Measurements from ENCODE around the gene MERTK. TPM values are rescaled to one million over a fixed set of nuclear protein-coding genes. Genes with fewer than 3 reads are reported as not detected.
A peak's percentile ranks its signal among the peaks of the same experiment; 100 is the strongest.
"Not testable (repeated sequence)": the region's sequence is repeated elsewhere in the genome, so short reads cannot be mapped to it uniquely, and the experiment has no call there.

The MERTK gene
- total RNA-seq, 1 donor from 2014 or later, result 8.4 TPM

GRCh38 chr2:112008910-112009485 is 110.6 kb downstream of the MERTK start:
- DNase-seq (ENCODE audit: low spot score), result no peak

DNA sequence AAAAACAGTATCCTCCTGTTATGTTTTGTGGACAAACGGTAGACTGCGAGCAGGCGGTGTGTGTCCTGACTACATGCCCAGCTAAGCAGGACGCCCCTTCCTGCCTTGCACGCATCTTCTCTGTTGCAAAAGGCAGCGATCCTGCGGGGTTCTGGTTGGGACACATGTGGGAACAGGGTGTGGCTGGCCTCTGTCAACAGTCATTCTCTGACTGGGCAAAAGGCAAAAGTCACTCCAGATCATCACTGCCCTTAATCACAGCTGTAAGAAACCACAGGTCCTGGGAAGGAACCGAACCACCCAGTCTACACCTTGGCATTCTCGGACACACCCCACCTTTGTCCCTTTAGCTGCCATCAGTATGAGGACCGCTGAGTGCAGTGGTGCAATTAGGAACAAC is 112.3 kb downstream of the MERTK start:
- no peak for DNase-seq (ENCODE audit: low spot score)

- no peak for DNase-seq (ENCODE audit: low spot score)
Measured at GRCh38 chr2:112012556-112012955, 114.1 kb downstream of the MERTK start.

DNA sequence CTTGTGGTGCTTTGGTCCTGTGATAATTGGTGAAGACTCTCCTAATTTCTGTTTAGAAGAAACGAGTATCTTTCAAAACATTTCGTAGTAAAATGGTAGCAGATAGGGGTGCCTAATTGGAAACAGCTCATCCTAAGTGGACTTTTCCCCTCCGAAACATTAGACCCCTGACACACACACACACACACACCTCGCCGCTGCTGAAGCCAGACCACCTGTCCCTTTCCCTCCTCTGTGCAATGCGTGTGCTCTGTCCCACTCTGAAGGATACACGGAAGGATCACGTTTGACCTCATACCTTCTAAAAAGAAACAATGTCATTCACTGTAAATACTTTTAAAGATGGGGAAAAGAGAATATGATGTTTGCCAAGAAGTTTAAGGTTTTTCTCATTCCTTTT is 120.4 kb downstream of the MERTK start:
- no peak for DNase-seq (ENCODE audit: low spot score)

GRCh38 chr2:112019569-112019982 is 121.2 kb downstream of the MERTK start:
- DNase-seq (ENCODE audit: low spot score), result no peak

DNA sequence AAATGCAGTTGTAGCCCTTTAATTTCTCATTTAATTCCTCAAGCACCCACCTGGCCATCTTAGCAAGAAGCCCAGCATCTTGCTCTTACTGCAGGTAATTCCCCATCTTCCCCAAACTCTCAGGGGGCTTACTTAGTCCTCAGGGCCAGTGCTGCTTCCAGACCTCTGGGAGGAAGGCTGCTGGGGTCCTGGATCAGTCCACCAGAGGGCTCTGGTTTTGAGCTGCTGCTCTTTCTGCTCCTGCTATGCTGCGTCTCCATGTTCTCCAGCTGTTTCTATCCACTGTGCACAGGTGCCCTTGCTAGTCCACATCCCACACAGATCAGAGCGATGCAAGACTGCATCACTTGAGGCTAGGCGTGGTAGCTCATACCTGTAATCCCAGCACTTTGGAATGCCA is 122.2 kb downstream of the MERTK start:
- no peak for DNase-seq (ENCODE audit: low spot score)

DNA sequence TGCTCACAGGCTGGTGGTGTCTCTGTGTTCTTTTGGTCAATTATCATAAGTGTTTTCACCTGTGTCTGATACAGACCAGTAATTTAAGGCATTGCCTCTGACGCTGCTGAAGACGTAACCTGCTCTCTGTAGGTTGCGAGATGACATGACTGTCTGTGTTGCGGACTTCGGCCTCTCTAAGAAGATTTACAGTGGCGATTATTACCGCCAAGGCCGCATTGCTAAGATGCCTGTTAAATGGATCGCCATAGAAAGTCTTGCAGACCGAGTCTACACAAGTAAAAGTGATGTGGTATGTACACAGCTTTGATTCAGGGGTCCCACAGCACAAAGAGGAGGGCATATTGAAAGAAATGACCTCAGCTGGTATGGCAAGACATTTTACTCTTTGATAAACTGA is 122.9 kb downstream of the MERTK start:
- no peak for DNase-seq (ENCODE audit: low spot score)

DNA sequence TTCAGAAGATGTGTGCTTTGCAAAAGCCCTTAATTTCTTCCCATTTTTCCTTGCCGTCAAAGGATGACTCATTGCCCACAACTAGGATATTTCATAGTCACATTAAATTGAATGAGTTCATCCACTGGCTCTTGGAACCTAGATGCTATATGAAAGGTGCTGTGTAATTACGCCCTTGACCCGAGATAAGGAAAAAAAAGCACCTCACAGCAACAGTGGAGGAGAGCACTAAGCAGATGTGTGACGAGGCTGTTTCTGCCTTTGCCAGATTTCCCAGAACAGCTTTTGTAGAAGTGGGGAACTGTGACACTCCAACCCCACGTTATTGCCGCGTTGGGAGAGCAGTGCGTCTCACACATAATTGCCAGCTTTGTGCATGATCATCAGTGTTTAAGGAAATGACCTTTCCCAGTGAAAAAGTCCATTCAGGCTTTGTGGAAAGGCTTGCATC is 123.4 kb downstream of the MERTK start:
- DNase-seq (ENCODE audit: low spot score), result no peak

GRCh38 chr2:112023707-112024106 is 125.3 kb downstream of the MERTK start:
- no peak for DNase-seq (ENCODE audit: low spot score)

- peak; percentile 27 for DNase-seq (ENCODE audit: low spot score)
Measured at GRCh38 chr2:112024231-112024630, 125.8 kb downstream of the MERTK start.

DNA sequence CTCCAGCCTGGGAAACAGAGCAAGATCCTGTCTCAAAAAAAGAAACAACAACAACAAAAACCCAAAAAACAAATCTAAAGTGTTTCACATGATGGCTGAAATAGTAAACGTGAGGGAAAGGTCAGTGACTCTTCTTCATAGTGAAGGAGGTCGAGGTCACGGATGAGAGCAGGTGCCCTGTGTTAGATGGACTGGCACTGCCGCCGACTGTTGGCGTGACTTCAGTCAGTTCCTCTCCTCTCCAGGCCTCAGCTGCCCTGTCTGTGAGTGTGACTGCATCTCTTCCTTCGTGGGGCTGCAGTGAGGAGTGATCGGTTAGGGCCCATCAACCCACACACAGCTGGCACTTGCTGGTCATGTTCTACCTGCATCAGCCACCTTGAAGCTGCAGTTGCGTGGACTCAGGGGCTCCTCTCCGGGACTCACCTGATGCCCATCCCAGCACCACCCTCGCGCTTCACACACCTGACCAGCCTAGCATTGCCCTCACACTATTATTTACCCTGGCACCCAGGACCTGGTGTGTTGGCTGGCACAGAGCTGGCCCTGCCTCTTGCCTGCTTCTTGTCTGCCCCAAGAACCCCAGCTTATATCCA is 126.6 kb downstream of the MERTK start:
- no peak for DNase-seq (ENCODE audit: low spot score)

GRCh38 chr2:112026509-112026908 is 128.1 kb downstream of the MERTK start:
- peak; percentile 29 for DNase-seq (ENCODE audit: low spot score)

- DNase-seq (ENCODE audit: low spot score), result no peak
Measured at GRCh38 chr2:112027767-112028166, 129.4 kb downstream of the MERTK start.

DNA sequence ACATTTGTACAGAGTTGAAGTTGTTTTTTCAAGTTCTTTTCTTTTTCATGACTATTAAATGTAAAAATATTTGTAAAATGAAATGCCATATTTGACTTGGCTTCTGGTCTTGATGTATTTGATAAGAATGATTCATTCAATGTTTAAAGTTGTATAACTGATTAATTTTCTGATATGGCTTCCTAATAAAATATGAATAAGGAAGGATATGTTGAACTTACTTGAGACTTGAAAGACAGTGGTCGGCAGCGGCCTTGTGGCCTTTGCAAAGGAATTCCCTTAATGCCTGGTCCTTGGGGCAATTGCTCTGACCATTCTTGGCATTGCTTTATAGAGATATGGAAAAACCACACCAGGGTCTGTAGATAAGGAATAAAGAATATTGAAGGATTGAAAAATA is 130.8 kb downstream of the MERTK start:
- no peak for DNase-seq (ENCODE audit: low spot score)

GRCh38 chr2:112031473-112032223 is 133.2 kb downstream of the MERTK start:
- DNase-seq (ENCODE audit: low spot score), result peak; percentile 75

DNA sequence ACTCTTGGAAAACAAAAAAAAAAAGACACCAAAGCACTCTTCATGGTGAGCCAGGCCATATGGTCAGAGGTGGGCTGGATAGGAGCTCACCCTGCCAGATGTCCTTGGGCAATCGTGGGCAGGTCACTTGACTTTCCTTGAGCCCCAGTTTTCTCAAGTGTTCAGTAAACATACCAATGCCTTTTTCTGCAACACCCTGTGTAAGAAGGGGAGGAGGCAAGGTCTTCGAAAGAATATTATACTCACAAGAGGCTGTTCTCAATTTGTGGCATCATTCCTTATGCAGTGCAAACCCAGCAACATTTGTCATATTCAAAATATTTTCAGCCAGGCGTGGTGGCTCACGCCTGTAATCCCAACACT is 133.8 kb downstream of the MERTK start:
- DNase-seq (ENCODE audit: low spot score), result no peak

DNA sequence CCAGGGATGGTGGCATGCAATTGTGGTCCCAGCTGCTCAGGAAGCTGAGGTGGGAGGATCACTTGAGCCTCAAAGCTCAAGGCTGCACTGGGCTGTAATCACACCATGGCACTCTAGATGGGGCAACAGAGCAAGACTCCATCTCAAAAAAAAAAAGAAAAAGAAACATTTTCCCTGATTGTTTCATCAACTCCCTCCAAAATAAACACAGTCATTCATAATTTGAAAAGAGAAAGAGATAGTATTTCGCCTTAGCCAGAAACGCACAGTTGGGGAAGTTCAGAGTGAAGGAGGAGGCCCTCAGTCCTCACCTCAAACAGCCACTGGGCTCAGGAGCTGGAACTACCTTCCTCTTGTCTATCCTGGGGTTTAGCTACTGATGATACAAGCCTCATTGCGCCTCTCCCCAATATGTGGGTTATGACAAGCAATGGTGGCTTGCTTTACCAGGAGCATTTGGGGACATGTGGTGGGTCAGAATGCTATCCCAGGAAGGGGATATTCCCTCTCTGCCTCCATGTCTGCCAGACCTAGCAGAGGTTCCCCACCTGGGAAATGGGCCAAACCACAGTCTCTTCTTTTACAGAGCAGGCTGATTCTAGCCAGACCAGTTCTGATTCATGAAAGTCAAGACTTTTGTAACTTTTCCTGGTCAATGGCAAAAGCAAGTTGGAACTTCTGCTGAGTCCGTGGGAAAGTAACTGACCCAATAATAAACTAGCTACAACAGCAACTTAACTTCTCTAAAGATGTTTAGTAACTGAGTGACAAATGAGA is 134.5 kb downstream of the MERTK start:
- DNase-seq (ENCODE audit: low spot score), result peak; percentile 83

GRCh38 chr2:112033600-112033999 is 135.2 kb downstream of the MERTK start:
- DNase-seq (ENCODE audit: low spot score), result no peak

DNA sequence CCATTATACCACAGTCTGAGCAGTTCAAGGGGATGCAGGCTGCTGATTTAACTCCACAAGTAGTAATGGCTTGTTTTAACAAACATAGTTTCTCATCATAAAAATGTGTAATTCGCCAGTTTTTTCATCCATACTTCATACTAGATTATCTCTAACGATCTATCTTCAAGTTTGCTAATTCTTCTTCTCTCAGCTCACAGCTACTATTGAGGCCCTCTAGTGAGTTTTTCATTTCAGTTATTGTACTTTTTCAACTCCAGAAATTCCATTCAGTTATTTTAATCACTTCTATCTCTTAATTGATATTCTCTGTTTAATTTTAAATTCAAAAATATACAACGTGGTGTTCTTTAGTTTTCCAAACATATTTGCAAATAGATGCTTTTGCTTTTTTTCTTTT is 136.5 kb downstream of the MERTK start:
- no peak for DNase-seq (ENCODE audit: low spot score)

- DNase-seq (ENCODE audit: low spot score), result no peak
Measured at GRCh38 chr2:112035786-112036185, 137.4 kb downstream of the MERTK start.

DNA sequence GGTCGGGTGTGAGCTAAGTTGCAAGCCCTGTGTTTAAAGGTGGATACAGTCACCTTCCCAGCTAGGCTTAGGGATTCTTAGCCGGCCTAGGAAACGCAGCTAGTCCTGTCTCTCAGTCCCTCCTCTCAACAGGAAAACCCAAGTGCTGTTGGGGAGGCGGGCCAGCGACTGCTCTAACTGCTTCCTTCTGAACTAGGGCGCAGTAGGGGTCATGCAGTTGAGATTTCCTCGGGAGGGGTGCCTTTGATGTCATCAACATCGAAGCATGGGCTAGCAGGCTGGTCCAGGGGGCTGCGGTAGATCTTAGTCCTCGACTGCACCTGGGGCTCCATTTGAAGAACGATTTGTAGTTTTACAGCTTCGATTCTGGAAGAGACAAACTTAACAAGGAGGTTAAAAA is 141.1 kb downstream of the MERTK start:
- DNase-seq (ENCODE audit: low spot score), result not testable (repeated sequence)

GRCh38 chr2:112040066-112040465 is 141.7 kb downstream of the MERTK start:
- not testable (repeated sequence) for DNase-seq (ENCODE audit: low spot score)
